Brain microvascular endothelial cell (primary cell): ENCODE data around the gene BANF2.

Source experiments
- DNase-seq: peaks from one replicate; pipeline ENCODE4 v3.0.0-alpha.2; 2020
- H3K27ac ChIP-seq: fragments of 250-450 bp; sonication (Bioruptor Pico); 2 replicates; pipeline ENCODE4 v1.5.1; 2020; ENCODE audit warnings: mild to moderate bottlenecking, moderate library complexity
- H3K27me3 ChIP-seq: fragments of 250-450 bp; sonication (Bioruptor Pico); replicated peaks from 2 replicates; pipeline ENCODE4 v1.5.1; 2020; ENCODE audit warnings: mild to moderate bottlenecking
- H3K36me3 ChIP-seq: fragments of 250-450 bp; sonication (Bioruptor Pico); replicated peaks from 2 replicates; pipeline ENCODE4 v1.5.1; 2020; ENCODE audit warnings: mild to moderate bottlenecking
- H3K4me3 ChIP-seq: 2 replicates; pipeline ENCODE4 v1.5.1; 2011; ENCODE audit warnings: low read depth, mild to moderate bottlenecking, control low read depth, low read length, moderate library complexity
- CTCF ChIP-seq: IDR thresholded peaks from 2 replicates; pipeline ENCODE4 v1.5.1; 2011; ENCODE audit warnings: low read depth, mild to moderate bottlenecking, moderate library complexity, low read length, control low read depth, inconsistent platforms; ENCODE audit errors: missing control alignments
- in situ Hi-C: cut with HindIII; loops from 2 replicates; pipeline ENCODE4 v1.10.0; 2017; ENCODE audit warnings: low sequenced_read_pairs, low pct_ligation_motif_present

The BANF2 gene

DNA sequence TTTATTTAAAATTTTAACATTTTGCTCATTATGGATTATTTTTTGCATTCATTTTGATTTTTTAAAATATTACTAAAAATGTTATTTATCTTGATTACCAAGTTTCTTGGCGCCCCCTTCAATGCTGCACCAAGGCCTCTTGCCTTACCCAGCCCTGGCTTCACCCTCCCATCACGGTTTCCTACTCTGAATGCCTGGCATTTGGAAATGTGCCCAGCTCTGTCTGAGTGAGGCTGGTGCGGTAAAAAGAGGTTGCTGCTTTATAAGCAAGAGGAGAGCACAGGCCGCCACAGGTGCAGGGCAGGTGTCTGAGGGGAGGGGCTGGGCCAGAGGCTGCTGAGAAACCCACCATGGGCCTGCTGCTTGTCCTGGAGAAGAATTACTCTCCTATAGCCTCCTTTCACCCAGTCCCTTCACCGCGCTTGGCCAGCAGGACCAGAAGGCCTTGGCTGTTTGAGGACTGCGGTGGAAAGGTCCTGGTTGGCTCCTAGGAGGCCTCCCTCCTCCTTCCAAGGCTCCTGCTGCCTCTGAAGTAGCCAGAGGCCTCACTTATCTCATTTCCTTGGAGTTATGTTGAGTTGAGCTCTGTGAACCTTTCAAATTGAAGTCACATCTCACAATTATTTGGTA is 62.6 kb downstream of the BANF2 start:
- H3K36me3 ChIP-seq: no peaks in the 10 kb centered on the region
- no peak for TF ChIP-seq CTCF
- in situ Hi-C loops: no loop called here
- H3K27me3 ChIP-seq: no peaks in the 10 kb centered on the region
- H3K27ac ChIP-seq: no peak overlapping the region
- DNase-seq: no peak
- no peak overlapping the region for H3K4me3 ChIP-seq

- H3K4me3 ChIP-seq: no peak overlapping the region
- in situ Hi-C loops: no loop called here
- no peaks in the 10 kb centered on the region for H3K27me3 ChIP-seq
- H3K36me3 ChIP-seq: no peaks in the 10 kb centered on the region
- no peak overlapping the region for H3K27ac ChIP-seq
- DNase-seq: no peak
- TF ChIP-seq CTCF: no peak
Observed at GRCh38 chr20:17762873-17763557, 63.2 kb downstream of the BANF2 start.

GRCh38 chr20:17765017-17765416 is 65.3 kb downstream of the BANF2 start:
- Histone ChIP-seq H3K27me3 (no peaks in the 10 kb centered on the region), H3K4me3 (no peak overlapping the region), H3K36me3 (no peaks in the 10 kb centered on the region), H3K27ac (no peak overlapping the region)
- no peak for DNase-seq
- no peak for TF ChIP-seq CTCF
- in situ Hi-C loops: no loop called here

DNA sequence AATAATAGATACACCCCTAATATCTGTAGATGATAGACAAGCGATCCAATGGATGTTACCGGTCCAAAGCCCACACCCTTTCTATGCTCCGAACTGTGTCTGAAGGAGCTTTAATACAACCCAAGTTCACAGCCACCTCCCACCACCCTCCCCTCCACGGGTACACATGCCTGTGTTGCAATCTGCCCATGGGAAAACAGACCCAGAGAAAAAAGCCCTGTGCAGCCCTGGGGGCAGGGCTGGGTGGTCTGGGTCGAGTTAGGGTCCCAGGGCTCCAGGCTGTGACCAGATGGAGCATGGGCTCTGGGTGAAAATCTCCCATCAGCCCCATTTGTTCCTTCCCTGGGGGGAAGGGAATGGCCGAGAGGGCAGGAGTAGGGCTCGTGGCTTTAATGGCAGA is 65.8 kb downstream of the BANF2 start:
- no peak for DNase-seq
- no peaks in the 10 kb centered on the region for H3K27me3 ChIP-seq
- no peaks in the 10 kb centered on the region for H3K36me3 ChIP-seq
- in situ Hi-C loops: no loop called here
- no peak overlapping the region for H3K27ac ChIP-seq
- TF ChIP-seq CTCF: no peak
- no peak overlapping the region for H3K4me3 ChIP-seq

DNA sequence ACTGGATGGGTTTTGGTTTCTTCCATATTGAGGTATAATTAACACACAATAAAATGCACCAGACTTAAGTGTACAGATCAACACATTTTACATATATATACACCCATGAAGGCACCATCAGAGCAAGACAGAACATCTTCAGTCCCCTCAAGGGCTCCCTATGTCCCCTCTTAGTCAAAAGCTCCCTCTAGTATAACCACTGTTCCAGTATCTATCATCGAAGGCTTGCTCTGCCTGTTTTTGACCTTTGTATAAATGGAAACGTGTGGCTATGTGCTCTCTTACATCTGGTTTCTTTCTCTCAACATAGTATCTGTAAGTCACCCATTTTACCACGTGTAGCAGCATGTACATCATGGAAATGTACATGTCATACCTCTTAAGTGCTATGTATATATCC is 66.5 kb downstream of the BANF2 start:
- H3K27me3 ChIP-seq: no peaks in the 10 kb centered on the region
- in situ Hi-C loops: no loop called here
- TF ChIP-seq CTCF: no peak

DNA sequence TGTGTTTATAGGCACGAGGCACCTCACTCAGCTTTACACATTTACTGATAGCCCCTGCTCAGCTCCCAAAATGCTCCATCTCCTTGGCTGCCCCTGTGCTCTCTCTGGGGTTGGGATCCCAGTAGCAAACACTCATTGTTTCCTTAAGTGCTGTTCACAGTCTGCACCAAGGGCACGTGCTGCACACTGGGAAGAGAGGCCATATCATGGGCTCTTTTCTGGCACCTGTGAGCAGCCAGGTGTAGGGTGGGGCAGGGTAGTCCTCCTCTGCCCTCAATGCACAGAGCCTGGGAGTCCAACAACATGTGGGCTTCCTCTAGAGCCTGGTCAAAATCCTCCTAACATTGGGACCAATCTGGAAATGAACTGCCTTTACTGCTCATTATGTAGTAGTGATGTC is 67.9 kb downstream of the BANF2 start:
- in situ Hi-C loops: no loop called here
- no peak for TF ChIP-seq CTCF
- H3K27ac ChIP-seq: no peak overlapping the region
- no peaks in the 10 kb centered on the region for H3K27me3 ChIP-seq
- no peak for DNase-seq
- H3K36me3 ChIP-seq: no peaks in the 10 kb centered on the region
- no peak overlapping the region for H3K4me3 ChIP-seq

More for the DNA sequence above, 66.5 kb downstream of the BANF2 start:
- DNase-seq: no peak
- H3K36me3 ChIP-seq: no peaks in the 10 kb centered on the region
- no peak overlapping the region for H3K4me3 ChIP-seq
- H3K27ac ChIP-seq: no peak overlapping the region
